Inflammatory macrophage (primary cell): ENCODE data around the gene XBP1.
"Not testable (repeated sequence)": the region's sequence is repeated elsewhere in the genome, so short reads cannot be mapped to it uniquely, and the experiment has no call there.

Experiments used
- DNase-seq, 2 donors: peaks; one replicate each; pipeline ENCODE4 v3.0.0-alpha.2; 2020 to 2022

XBP1 gene

DNA sequence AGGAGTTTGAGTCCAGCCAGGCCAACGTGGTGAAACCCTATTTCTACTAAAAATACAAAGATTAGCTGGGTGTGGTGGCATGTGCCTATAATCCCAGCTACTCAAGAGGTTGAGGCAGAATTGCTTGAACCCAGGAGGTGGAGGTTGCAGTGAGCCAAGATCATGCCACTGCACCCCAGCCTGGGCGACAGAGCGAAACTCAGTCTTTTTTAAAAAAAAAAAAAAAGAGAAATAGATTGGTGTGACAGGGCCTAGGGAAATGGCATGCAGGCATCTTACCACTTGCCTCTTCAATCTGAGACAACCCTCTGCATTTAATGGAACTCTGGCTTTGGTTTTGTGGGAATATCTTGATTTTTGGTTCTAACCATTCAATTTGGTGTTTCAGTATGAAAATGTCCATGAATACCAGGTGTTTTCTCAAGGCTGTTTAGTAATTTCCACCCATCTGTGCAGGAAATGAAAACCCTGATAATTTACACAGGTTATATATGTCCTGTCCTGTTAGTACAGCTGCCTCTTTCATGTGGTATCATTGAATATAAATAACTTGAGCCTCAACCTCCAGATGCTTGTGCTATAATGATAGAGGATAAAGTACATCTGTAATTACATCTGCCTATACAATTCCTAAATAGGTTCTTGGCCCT is 8.4 kb downstream of the XBP1 start:
- DNase-seq: no peak

DNA sequence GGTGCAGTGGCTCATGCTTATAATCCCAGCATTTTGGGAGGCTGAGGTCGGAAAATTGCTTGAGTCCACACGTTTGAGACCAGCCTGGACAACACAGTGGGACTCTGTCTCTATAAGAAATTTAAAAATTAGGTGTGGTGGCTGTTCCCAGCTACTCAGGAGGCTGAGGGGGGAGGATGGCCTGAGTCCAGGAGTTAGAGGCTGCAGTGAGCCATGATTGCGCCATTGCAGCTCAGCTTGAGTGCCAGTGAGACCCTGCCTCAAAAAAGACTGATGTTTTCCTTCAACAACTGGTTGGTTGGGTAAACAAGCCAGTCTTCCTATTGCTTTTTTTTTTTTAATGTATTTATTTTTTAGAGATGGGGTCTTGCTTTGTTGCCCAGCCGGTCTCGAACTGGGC is 9.2 kb downstream of the XBP1 start:
- DNase-seq: no peak

DNA sequence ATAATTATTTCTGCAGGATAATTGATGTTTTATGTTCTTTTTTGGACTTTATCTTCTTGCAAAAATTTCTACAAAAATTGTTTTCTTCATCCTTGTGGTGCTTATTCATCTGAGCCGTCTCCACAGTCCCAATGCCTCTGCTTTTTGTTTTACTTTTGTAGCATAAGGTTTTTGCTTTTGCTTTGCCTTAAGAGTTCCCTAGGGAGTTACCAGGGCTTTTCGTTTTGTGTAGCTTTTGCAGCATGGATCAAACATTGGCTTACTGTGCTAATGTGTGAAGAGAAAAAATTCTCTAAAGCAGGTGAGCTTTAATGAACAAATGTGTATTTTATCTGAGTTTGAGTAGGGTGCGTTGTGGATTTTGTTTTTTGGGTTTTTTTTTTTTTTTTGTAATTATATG is 11.8 kb downstream of the XBP1 start:
- DNase-seq: no peak

DNA sequence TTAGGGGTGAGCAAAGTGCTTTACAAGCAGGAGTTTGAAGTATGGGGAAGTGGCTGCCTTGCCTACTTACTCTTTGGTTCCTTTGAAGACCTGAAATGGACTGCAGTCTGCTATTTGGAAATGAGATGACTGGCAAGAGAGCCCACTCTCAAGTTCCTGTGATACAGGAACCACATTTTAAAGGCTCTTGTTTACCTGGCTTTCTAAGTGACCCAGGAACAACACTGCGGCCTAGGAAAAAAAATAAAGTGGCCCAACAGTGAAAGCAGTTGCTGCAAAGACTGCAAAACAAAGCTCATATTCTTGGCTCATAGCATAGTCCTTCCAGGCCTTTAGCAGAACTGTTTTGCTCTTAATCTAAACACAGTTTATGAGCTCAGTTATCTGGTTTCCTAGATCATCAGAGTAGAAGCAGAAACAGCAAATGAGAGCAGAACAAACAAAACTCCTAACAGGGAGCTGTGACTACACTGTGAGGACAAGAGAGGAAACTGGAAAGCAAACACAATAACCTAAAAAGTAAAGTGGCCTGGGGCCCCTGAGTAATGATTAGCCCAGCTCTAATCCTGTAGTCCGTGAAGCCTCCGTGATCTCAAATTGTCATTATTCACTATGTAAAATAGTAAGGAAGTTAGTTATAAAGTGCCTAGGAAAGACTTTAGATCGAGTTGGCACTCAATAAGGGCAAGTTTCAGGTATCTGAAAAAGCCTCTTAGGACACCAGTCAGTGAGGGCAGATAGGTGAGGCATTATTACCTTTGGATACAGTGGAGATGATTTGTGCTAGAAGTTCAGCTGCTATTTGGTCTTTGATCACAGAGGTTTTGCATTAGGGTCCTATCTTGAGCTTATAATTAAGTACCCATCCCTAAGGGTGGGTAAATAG is 16.3 kb downstream of the XBP1 start:
- peak in 1 of 2 donors; percentile 26 for DNase-seq

DNA sequence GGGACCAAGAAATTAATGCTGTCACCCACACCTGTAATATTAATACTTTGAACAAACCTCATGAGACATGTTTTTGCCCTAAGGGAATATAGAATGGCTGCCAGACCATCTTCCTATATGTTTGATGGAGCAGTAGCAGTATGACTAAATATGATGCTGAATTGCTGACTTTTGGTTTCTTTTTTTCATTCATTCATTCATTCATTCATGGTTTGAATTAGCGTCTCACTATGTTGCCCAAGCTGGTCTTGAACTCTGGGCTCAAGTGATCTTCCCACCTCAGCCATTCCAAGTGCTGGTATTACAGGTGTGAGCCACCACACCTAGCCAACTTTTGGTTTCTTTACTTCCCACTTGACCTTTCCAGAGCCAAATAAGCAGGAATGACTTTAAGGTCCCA is 20.1 kb downstream of the XBP1 start:
- DNase-seq: no peak

DNA sequence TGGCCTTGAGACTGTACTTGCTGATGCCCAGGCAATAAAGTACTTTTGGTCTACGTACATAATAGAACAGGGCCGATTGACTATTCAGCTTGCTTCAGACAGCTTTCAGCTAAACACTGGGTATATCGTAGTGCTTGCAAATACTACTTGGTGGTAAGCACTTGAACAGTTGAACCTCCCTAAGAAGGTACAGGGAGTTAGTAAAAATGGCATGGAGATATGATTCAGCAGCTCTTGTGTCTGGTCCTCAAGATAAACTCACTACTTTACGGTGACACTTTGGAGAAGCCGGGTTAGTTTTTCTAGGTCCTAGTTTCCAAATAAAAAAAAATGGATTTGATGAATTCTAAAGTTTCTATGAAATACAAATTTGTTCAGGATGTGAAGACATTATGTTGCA is 20.5 kb downstream of the XBP1 start:
- DNase-seq: no peak

DNA sequence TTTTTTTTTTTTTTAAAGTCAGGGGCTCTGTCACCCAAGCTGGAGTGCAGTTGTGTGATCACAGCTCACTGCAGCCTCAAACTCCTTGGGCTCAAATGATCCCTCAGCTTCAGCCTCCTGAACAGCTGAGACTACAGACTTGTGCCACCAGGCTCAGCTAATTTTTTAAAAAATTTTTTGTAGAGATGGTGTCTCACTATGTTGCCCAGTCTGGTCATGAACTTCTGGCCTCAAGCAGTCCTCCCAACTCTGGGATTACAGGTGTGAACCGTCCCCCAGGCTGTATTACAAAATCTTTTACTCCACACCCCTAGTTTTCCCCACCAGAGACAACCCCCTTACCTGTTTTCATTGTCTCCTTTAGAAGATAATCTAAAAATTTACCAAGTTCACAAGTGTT is 26.0 kb downstream of the XBP1 start:
- no peak for DNase-seq

DNA sequence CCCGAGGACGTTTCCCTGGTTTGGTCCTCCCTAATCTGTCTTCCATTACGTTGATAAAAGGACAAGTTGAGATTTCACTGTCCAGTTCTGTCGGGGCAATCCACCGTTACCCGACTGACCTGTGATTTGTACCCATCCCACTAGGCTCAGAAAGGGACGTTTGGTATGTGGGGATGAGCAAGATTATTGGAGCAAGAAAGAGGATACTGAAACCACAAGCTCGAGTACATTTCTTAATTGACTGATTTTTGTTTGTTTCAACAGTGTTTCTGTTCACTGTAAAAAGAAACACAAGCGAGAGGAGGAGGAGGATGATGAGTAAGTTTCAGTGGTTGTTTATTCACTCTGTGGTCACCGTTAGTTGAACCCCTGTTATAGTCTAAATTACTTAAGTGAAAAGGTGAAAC is 26.9 kb downstream of the XBP1 start:
- DNase-seq: peak; percentile 21 to 47

DNA sequence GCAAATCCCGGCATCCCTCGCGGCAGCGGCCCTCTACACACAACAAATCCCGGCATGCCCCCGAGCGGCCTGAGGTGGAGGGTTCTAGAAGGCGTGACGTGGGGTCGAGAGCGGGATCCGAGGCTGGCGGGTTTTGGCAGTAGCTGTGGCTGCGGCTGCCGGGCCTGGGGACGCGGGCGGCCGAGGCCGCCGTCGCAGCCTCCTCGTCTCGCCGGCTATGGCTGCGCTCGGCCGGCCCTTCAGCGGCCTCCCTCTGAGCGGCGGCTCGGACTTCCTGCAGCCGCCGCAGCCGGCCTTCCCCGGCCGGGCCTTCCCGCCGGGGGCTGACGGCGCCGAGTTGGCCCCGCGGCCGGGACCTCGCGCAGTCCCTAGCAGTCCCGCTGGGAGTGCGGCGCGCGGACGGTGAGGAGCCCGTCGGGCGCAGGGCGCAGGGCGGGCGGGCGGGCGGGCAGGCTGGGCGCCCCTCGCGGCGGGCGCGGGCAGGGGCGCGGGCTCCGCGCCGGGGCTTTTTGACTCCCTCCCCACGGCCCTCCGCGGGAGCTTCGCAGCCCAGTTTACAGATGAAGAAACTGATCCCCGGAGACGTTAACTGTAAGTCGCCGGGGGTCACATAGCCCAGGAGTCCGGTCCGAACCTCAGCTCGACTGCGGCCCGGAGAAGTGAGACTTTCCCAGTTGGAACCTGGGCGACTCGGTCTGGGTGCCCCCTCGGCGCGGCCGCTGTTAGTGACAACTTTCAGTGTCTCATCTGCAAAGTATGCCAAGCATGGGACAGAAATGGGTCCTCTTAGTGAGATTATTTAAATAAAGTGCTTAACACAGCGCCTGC is 27.5 kb downstream of the XBP1 start, which contains the start of gene CCDC117:
Gene CCDC117, plus strand, starts transcription at position 63 of the 828 bp plus-strand sequence. Its CDS starts 155 bp downstream, at position 218.
- DNase-seq: peak; percentile 92 to 95

DNA sequence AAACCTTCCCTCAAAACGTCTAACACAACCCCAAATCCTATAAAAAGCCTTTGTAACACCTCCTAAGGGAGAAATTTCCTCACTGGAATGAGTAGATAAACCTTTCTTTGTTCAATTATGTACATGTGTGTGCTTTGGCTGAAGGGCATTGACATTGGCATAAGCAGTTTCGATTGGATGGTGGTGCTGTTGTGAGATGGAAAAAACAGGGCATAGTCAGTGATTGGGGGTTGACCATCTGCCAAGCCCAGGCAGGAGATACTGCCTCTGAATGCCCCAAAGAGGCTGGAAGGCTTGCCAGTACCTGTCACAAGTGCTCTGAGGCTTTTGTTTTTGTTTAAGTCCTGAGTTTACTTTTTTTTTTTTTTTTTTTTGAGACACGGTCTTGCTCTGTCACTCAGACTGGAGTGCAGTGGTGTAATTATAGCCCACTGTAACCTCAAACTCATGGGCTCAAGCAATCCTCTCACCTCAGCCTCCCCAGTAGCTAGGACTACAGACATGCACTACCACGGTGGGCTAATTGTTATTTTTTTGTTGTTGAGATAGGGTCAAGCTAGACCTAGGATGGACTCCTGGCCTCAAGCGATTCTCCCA is 29.1 kb downstream of the XBP1 start:
- no peak for DNase-seq

DNA sequence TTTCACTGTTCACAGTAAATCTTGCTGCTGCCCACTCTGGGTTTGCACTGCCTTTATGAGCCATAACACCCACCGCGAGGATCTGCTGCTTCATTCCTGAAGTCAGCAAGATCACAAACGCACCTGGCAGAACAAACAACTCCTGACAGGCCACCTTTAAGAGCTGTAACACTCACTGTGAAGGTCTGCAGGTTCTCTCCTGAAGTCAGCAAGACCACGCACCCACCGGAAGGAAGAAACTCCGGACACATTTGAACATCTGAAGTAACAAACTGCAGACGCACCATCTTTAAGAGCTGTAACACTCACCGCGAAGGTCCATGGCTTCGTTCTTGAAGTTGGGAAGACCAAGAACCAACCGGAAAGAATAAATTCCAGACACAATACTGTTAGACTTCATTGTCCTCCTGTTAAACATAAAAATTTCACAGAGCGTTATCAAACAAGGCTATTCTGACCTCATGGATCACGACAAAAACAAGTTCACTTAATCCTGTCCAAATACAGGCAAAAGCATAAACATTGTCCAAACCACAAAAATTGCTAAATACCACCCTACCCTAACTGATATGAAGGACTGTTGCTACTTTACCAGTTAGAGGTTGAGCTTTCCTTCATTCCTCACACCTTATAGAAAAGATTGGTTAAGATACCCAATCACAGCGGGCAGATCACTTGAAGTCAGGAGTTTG is 30.8 kb downstream of the XBP1 start:
- no peak for DNase-seq

DNA sequence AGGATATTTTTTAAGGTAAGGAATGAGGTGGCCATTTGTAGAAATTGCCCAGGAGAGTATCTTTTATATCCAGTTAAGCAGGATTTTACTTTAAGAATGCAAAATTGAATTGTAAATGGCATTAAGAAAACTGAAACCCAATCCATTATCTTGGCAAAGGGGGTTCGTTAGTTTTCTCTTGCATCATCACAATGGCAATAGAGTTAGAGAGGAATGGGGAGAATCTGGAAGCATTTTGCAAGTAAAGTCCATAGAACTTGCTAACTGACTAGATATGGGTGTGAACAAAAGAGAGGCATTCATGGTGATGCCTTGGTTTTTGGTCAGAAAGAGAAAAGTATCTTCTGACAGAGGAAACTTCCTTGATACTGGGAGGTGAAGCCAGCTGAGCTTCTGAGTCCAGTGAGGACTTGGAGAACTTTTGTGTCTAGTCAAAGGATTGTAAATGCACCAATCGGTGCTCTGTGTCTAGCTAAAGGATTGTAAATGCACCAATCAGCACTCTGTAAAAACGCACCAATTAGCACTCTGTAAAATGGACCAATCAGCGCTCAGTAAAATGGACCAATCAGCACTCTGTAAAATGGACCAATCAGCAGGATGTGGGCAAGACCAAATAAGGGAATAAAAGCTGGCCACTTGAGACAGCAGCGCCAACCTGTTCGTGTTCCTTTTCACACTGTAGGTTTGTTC is 31.5 kb downstream of the XBP1 start:
- no peak for DNase-seq

DNA sequence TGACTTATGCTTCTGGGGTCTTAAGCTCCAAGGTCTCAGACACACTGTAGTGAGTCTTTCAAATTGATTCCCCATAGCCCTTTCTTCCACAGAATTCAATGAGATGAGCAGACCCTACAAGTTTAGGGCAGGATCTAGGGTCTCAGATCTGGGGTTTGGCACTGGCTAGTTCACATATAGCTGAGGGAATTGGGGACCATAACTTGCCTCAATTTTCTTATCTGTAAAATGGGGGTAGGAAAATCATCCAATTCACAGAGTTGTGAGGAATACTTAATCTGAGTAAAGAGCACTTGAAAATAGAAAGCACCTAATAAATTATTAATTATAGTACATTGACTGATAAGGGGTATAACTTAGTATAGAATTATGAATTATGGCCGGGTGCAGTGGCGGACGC is 33.7 kb downstream of the XBP1 start:
- no peak for DNase-seq

DNA sequence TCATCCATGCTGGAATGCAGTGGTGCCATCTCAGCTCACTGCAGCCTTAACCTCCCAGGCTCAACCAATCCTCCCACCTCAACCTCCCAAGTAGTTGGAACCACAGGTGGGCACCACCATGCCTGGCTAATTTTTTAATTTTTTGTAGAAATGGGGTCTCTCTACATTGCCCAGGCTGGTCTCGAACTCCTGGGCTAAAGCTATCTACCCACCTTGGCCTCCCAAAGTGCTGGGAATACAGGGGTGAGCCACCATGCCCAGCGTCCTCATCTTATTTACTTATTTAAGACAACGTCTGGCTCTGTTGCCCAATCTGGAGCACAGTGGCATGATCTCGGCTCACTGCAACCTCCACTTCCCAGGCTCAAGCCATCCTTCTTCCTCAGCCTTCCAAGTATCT is 38.4 kb downstream of the XBP1 start:
- DNase-seq: not testable (repeated sequence)

DNA sequence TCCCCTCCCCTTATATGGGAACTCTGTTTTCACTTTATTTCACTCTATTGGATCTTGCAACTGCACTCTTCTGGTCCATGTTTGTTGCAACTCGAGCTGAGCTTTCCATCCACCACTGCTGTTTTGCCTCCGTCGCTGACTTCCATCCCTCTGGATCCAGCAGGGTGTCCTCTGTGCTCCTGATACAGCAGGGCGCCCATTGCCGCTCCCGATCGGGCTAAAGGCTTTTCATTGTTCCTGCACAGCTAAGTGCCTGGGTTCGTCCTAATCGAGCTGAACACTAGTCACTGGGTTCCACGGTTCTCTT is 39.0 kb downstream of the XBP1 start:
- no peak for DNase-seq

DNA sequence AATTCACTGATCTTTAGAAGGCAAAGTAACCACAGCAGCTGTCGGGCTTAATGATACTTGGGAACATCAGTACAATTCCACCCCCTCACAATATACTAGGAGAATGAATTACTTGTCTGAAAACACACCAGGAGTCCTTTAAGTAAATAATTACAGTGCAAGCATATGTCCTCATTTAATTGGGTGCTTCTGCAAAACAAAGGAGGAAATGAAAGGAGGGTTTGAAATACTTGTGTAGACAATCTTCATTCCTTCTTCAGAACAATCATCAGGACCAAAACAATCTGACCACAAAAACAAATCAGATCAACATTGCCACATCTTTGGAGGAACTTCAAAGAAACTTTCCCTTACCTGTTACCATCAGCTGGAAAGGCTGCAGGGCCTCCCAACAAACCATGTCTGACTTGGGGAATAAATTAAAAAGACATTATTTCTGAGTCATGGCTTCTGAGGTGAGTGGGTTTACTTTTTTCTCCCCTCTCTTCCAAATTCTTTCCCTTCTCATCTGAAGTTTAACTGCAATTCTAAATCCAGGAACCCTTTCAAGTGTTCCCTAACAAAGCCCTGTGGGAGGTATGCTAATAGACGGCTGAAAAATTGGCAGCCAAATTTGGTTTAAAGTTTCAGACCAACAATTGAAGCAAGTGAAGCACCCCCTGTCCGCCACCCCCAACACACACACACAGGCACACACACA is 40.4 kb downstream of the XBP1 start:
- DNase-seq: peak; percentile 7 to 42

DNA sequence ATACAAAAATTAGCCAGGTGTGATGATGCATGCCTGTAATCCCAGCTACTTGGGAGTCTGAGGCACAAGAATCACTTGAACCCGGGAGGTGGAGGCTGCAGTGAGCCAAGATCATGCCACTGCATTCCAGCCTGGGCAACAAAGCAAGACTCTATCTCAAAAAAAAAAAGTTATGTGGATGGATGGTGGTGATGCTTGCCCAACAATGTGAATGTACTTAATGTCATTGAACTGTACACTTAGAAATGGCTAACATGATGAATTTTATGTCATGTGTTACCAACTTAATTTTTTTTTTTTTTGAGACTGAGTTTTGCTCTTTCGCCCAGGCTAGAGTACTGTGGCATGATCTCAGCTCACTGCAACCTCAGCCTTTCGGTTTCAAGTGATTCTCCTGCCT is 45.9 kb downstream of the XBP1 start:
- not testable (repeated sequence) for DNase-seq

DNA sequence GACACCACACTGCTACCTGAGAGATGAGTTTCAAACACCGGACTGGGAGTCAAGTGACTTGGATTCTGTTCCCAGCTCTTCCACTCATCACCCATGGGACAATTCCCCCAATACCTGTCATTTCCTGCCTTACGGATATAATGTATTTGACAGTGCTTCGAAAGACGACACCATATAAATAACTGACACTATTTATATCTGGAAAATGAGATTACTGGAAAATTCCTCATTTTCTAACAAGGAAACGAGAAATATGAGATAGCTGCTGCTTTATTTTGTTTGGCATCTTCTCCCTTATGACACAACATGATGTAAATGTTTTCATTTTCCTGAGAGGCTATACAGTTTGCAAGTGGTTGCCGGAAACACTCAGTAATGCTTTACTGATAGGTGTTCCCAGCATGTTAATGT is 49.9 kb downstream of the XBP1 start:
- no peak for DNase-seq
